ENCODE data around the gene GAL3ST1. TPM values are rescaled to one million over a fixed set of nuclear protein-coding genes. Genes with fewer than 3 reads are reported as not detected.

The GAL3ST1 gene
- total and polyA plus RNA-seq, 10 of the 15 experiments (the other 5 are each of a cell fraction or from before 2014, with no cell fraction given), result not detected

DNA sequence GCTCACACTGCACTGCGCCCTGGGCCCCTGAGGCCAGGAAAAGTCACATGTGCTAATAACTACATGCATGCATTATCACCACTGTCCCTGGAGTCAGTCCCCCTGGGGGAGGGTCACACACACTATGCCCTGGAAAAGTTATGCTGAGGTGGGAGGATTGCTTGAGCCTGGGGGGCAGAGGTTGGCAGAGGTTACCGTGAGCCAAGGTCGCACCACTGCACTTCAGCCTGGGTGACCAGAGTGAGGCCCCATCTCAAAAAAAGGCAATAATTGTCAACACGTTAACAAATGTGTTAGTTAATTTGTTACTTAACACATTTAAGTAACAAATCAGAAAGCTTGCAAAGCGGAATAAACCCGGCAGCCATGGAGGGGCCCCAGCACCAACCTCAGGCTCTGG is 14.6 kb downstream of the GAL3ST1 start (continued):
- TF ChIP-seq MTA3 (IDR thresholded peaks at IDR 0.05; ENCODE audit: borderline replicate concordance, low read length) (no peak), JUNB (IDR thresholded peaks at IDR 0.05) (no peak), DPF2 (IDR thresholded peaks at IDR 0.05) (no peak), CEBPZ (IDR thresholded peaks at IDR 0.05; ENCODE audit: low read depth, low read length) (no peak), HDAC6 (IDR thresholded peaks at IDR 0.05; ENCODE audit: unreplicated experiment) (no peak), HDGF (IDR thresholded peaks at IDR 0.05) (no peak), EZH2 (IDR thresholded peaks at IDR 0.05; ENCODE audit: borderline replicate concordance, control insufficient read depth, low read depth, low read length) (no peak), CHD2 (IDR thresholded peaks at IDR 0.05; ENCODE audit: borderline replicate concordance, low read depth, low read length) (no peak), WRNIP1 (IDR thresholded peaks at IDR 0.05; ENCODE audit: borderline replicate concordance, low read depth, low read length) (no peak), MEF2B (IDR thresholded peaks at IDR 0.05; ENCODE audit: partially characterized antibody, poor library complexity, severe bottlenecking) (no peak), BRCA1 (IDR thresholded peaks at IDR 0.05; ENCODE audit: low read depth, low read length) (no peak)
- TF ChIP-seq, protein P1, sequence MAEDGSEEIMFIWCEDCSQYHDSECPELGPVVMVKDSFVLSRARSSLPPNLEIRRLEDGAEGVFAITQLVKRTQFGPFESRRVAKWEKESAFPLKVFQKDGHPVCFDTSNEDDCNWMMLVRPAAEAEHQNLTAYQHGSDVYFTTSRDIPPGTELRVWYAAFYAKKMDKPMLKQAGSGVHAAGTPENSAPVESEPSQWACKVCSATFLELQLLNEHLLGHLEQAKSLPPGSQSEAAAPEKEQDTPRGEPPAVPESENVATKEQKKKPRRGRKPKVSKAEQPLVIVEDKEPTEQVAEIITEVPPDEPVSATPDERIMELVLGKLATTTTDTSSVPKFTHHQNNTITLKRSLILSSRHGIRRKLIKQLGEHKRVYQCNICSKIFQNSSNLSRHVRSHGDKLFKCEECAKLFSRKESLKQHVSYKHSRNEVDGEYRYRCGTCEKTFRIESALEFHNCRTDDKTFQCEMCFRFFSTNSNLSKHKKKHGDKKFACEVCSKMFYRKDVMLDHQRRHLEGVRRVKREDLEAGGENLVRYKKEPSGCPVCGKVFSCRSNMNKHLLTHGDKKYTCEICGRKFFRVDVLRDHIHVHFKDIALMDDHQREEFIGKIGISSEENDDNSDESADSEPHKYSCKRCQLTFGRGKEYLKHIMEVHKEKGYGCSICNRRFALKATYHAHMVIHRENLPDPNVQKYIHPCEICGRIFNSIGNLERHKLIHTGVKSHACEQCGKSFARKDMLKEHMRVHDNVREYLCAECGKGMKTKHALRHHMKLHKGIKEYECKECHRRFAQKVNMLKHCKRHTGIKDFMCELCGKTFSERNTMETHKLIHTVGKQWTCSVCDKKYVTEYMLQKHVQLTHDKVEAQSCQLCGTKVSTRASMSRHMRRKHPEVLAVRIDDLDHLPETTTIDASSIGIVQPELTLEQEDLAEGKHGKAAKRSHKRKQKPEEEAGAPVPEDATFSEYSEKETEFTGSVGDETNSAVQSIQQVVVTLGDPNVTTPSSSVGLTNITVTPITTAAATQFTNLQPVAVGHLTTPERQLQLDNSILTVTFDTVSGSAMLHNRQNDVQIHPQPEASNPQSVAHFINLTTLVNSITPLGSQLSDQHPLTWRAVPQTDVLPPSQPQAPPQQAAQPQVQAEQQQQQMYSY (CRISPR knock-in tag; IDR thresholded peaks at IDR 0.05), result no peak

Data from GM12878 (cell line).